Stomach (tissue), 4 donors: ENCODE data around the gene MAP3K20.

ENCODE experiments used
- CTCF ChIP-seq, 7 experiments: fragments of 450-650 bp in 4 of 7; fragments of 200-600 bp in 3 of 7; sonication (generic) in 3 of 7; IDR thresholded peaks; one replicate each; pipeline ENCODE4 v1.5.1; 2016 to 2019; ENCODE audit warnings: antibody characterized with exemption in 7 of 7, control low read depth in 2 of 7, mild to moderate bottlenecking in 1 of 7
- POLR2A ChIP-seq, 4 donors: fragments of 450-650 bp; IDR thresholded peaks; one replicate each; pipeline ENCODE4 v1.6.1; 2016; ENCODE audit warnings: antibody characterized with exemption in 4 of 4, control low read depth in 2 of 4, mild to moderate bottlenecking in 1 of 4, moderate library complexity in 1 of 4
- POLR2AphosphoS5 ChIP-seq, 3 donors: sonication (generic); formaldehyde crosslinking; IDR thresholded peaks; one replicate each; pipeline ENCODE4 v1.6.1; 2016; ENCODE audit warnings: antibody characterized with exemption in 3 of 3

- TF ChIP-seq CTCF (IDR thresholded peaks at IDR 0.05) (no peak), POLR2A (IDR thresholded peaks at IDR 0.05) (no peak), POLR2AphosphoS5 (IDR thresholded peaks at IDR 0.05) (no peak)
These were observed 224.1 kb downstream of the MAP3K20 start for GRCh38 chr2:173299764-173300163.
